CD4-positive, alpha-beta T cell treated with Interleukin-1 beta for 1 hour (primary cell): ENCODE results near the gene PTAFR.

Experiments used
- DNase-seq, 2 donors: peaks; one replicate each; pipeline ENCODE4 v3.0.0-alpha.2; 2020 to 2022

The PTAFR gene

DNA sequence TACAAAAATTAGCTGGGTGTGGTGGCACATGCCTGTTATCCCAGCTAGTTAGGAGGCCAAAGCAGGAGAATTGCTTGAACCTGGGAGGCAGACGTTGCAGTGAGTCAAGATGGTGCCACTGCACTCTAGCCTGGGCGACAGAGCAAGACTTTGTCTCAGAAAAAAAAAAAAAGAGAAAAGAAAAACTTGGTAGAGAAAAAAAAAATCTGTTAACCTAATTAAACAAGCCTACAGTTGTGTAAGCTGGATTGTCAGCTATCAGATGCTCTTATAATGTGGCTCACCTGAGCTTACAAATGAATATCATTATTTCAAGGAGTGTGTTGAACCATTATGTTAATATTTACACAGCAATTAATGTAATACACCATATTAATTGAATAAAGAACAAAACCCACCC, 61.6 kb downstream of the PTAFR start:
- DNase-seq = no peak

DNA sequence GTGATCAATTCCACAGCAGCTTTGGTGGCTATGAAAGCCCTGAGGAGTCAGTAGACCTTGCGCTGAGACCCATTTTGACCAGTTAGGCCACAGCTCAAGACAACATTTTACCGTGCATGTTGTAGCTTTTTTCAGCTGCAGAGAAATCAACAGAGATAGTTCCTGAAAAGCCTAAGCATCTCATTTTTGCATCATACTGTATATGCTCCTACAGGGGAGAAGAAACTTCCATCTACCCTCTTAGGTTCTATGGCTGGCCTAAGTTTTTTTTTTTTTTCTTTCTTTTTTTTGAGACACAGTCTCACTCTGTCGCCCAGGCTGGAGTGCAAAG, 63.3 kb downstream of the PTAFR start:
- DNase-seq = no peak

DNA sequence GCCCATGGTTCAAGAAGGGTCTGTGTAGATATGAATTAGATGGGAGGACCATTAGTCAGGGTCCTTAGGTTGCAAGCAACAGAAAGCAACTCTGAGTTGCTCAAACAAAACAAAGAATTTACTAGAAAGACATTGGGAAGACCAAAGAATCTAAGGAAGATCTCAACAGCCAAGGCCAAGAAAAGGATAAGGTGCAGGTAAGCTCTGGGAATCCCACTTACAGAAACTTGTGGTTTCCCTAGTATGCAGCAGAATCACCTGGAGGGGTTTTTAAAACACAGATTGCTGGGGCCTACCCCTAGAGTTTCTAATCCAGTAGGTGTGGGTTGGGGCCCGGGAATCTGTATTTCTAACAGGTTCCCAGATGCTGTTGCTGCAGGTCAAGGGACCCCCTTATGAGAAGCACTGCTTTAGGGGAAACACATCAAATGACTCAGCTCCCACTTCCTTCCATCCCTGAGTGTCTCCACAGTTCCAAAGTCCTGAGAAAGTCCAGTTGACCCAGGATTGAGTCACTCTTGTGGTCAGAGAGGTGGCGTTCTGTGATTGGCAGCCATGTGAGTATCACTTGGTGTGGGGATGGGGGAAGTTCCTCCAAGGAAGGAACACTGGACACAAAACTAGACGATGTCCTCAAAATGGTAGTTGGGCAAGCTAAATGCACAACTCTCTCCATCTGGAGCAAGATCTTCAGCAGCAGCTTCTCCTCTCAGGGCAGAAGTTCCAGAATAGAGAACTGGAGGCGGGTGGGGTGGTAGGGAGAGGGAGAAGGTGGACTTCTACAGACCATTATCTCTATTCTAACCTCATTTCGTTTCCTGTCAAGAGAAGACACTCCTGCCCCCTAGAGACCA, 63.9 kb downstream of the PTAFR start:
- DNase-seq = peak; percentile 15 to 84

DNA sequence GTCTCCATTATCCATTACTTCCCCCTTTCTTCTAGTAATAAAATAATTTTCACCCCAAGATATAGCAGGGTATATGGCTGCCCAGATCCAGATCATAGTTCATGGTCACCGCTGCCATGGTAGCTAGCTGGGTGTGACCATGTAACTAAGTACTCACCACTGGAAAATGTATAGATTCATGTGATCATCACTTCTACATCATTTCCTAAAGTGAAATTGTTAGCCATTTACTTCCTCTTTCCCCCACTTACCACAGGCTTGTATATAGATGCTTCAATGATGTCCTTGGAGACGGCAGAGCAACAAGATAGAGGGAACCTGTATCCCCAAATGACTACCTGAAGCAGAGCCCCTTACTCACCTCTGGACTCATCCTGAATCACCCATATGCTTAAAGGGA, 65.3 kb downstream of the PTAFR start:
- peak; percentile 16 to 77 for DNase-seq

DNA sequence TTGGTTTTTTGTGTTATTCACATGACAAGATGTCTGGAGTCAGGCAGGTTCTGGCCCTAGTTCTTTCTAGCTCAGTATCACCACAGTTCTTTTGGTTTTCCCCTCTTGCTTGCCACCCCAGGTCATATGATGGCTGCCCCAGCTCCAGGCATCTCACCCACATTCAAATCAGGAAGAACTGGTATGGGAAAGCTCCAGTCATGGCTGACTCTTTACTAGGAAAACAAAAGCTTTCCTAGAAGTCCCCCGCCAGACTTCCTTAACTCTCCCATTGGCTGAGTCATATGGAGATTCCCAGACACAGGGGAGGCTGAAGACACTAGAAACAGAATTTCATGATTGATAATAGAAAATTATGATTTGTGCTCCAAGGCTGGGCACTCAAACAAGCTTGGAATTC, 65.9 kb downstream of the PTAFR start:
- DNase-seq = no peak

DNA sequence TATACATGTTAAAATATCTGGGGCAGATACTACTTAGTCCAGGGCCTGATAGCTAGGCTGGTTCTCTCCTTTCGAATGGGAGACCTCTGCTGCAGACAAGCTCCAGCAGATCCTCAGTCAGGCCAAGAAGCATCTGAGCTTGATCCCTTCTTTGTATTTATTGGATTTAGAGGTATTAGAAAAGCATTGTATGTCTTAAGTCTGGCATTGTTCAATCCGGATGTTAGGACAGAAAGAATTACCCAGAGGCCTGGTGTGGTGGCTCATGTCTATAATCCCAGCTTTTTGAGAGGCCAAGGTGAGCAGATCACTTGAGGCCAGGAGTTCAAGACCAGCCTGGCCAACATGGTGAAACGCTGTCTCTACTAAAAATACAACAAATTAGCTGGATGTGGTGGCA, 66.9 kb downstream of the PTAFR start:
- DNase-seq = no peak

DNA sequence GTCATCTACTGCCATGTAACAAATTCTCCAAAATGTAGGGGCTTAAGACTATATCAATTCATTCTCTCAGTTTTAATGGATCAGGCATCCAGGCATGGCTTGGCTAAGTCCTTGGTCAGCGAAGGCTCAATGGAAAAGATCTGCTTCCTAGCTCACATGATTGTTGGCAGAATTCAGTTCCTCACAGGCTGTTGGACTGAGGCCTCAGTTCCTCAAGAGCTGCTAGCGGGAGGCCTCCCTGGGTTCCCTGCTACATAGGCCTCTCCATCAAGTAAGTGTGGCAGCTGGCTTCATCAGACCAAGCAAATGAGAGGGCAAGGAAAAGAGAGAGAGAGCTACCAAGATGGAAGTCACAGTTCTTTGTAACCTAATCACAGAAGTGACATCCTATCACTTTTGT, 68.5 kb downstream of the PTAFR start:
- no peak for DNase-seq

DNA sequence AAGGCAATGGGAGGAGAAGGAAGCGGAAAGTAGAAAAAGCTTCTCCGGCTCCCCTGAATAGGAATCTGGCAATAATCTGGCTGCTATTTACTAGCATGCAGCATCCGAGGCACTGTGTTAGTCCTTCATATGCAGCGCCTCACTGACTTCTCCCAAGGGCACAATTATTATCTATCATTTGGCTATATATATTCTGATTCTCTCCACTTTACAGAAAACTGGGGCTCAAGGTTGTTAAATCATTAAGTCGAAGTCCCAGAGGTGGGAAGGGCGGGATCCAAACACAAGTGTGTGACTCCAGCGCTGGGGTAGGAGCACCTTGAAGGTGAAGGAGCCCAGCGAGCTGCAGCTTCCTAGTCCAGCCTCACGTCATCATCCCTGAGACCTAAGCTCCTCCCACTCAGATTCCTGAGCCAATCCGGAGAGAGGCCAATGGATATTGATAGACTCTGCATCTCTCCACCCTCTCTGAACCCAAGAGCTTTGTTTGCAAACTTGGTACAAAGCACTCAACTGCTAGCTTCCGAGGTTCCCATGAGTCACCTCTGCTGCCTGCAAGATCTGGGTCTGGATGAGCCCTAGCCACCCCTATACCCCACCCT, 71.5 kb downstream of the PTAFR start:
- no peak for DNase-seq

DNA sequence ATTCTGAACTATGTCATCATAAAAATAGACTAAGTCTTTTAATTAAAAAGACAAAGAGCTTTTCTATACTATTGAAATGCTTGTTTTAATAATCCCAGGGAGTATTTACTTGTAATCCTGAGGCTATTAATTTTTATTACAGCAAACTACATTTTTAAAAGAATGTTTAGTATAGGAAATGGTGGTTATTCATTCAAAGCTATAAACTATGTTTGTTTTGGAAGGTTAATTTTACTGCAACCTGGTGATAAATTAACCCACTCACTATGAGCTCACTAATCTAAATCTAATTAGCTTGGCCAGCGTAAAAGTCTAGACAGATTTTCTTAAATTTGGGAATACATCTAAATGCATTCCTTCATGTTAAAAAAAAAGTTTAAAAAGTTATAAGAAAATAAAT, 74.3 kb downstream of the PTAFR start:
- no peak for DNase-seq

DNA sequence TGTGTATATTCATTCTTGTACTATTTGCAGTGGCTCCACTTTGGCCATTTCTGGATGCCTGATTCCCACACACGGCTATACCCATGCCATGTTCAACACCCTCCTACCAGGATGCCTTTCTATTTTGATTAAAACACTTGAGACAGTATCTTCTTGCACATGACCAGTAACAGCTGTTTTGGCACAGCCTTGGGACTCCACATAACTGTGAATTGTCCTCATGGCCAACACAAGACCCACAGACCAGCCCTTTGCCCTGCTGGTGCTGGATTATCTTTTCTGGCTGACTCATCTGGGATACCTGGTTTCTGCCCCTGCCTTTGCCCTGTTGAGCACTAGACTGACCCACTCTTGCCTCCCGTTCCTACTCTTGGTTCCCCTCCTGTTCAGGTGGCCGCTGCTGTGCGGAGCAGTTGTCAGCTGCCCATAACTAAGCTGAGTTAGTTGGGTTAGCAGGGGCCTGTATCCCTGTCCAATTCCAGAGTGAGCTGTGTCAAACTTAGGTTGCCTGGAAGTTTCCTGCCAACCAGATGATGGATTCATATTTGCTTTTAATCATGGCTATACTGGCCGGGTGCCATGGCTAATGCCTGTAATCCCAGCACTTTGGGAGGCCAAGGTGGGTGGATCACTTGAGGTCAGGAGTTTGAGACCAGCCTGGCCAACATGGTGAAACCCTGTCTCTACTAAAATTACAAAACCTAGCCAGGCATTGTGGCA, 77.3 kb downstream of the PTAFR start:
- no peak for DNase-seq
